Iris pigment epithelial cell (primary cell): ENCODE data around the gene LOXHD1.

Experiments used
- DNase-seq: peaks from one replicate; pipeline ENCODE4 v3.0.0-alpha.2; 2011; ENCODE audit warnings: low read depth

Gene LOXHD1, protein sequence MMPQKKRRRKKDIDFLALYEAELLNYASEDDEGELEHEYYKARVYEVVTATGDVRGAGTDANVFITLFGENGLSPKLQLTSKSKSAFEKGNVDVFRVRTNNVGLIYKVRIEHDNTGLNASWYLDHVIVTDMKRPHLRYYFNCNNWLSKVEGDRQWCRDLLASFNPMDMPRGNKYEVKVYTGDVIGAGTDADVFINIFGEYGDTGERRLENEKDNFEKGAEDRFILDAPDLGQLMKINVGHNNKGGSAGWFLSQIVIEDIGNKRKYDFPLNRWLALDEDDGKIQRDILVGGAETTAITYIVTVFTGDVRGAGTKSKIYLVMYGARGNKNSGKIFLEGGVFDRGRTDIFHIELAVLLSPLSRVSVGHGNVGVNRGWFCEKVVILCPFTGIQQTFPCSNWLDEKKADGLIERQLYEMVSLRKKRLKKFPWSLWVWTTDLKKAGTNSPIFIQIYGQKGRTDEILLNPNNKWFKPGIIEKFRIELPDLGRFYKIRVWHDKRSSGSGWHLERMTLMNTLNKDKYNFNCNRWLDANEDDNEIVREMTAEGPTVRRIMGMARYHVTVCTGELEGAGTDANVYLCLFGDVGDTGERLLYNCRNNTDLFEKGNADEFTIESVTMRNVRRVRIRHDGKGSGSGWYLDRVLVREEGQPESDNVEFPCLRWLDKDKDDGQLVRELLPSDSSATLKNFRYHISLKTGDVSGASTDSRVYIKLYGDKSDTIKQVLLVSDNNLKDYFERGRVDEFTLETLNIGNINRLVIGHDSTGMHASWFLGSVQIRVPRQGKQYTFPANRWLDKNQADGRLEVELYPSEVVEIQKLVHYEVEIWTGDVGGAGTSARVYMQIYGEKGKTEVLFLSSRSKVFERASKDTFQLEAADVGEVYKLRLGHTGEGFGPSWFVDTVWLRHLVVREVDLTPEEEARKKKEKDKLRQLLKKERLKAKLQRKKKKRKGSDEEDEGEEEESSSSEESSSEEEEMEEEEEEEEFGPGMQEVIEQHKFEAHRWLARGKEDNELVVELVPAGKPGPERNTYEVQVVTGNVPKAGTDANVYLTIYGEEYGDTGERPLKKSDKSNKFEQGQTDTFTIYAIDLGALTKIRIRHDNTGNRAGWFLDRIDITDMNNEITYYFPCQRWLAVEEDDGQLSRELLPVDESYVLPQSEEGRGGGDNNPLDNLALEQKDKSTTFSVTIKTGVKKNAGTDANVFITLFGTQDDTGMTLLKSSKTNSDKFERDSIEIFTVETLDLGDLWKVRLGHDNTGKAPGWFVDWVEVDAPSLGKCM (N-terminal part only)

GRCh38 chr18:46657115-46657955 is at the start of gene LOXHD1:
Gene LOXHD1, minus strand, starts transcription at chr18:46657220. Its CDS starts 187 bp downstream, at chr18:46657033.
- no peak for DNase-seq

GRCh38 chr18:46705521-46705920 is 48.5 kb upstream of the LOXHD1 start:
- no peak for DNase-seq

DNA sequence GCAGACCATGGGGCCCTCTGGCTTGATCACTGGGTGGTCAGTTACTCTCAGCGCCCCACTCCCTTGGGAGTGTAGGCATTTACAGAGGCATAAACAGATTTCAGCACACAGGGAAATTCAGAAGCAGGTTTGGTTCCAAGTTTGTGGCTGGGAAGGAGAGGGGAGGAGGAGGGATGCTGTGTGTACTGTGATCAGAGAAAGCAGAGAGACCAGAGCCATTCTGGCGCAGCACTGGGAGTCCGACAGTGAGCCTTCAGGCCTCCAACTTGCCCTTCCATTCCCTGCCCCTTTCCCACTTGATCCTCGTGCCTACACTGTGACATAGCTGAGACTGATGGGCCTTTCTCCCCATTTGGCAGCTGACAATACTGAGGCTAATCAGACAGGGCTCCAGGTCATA is 47.8 kb upstream of the LOXHD1 start:
- no peak for DNase-seq

- DNase-seq: no peak
Measured at GRCh38 chr18:46704189-46704588, 47.2 kb upstream of the LOXHD1 start.

- DNase-seq: no peak
Measured at GRCh38 chr18:46702471-46702870, 45.5 kb upstream of the LOXHD1 start.

- no peak for DNase-seq
Measured at GRCh38 chr18:46700066-46700824, 43.2 kb upstream of the LOXHD1 start.

- no peak for DNase-seq
Measured at GRCh38 chr18:46696702-46697101, 39.7 kb upstream of the LOXHD1 start.

DNA sequence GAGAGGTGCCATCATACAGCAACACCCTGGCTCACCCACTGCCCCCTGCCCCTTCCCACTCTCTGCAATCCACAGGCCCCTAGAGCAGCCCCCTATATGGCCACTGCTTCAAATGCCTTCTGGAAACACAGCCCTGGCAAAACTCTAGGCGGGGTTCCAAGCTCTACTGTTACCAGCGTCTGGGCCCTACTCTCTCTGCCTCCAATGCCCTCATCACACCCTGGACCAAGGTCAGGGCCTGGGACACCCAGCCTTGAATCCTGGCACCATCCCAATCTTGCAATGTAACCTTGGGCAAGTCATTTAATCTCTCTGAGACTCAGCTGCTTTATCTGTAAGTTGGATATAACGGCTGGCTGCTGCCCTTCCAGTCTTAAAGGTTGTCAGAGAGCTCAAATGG is 39.2 kb upstream of the LOXHD1 start:
- DNase-seq: no peak

DNA sequence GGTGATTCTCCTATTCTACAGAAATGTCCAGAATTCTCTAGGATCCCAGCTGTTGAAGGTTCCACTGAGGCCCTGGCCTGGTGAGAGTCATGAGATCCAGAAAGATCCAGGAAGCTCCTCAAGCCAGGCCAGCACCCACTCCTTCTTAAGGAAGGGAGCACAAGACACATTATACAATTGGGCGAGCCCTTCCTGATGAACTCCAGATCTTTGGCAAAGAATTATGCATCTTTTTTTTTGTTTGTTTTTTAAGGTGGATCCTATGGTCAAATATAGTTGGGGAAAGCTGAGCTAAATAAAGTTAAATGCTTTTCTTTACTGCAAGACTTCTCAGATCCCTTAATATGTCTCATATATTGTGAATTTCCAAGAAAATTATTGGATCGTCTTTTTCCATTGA is 37.0 kb upstream of the LOXHD1 start:
- no peak for DNase-seq

DNA sequence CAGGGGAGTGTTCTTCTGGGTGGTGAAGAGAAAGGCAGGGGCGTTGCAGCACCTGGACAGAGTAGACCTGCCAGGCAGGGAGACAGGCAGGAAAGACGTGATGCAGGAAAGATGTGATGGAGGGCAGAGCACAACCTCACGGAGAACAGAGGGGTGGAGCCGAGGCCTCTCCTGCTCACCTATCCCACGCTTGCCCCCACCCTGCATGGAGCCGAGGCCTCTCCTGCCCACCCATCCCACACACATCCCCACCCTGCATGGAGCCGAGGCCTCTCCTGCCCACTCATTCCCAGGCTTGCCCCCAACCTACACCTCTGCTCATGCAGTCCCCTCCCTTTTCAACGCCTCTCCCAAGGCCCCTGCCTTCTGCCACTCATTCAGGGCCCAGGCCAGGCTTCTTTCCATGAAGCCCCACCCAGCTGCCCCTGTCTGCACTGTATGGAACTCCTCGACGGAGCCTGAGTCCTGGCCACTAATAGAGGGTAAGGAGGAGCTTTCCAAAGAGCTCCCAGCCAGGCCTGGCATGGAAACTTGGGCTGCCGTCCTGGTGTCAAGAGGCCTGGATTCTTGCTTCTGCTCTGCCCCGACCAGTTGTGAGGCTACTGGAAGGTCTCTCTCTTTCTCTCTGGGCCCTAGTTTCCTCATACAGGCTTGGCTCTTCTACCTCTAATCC is 32.0 kb upstream of the LOXHD1 start:
- DNase-seq: no peak

DNA sequence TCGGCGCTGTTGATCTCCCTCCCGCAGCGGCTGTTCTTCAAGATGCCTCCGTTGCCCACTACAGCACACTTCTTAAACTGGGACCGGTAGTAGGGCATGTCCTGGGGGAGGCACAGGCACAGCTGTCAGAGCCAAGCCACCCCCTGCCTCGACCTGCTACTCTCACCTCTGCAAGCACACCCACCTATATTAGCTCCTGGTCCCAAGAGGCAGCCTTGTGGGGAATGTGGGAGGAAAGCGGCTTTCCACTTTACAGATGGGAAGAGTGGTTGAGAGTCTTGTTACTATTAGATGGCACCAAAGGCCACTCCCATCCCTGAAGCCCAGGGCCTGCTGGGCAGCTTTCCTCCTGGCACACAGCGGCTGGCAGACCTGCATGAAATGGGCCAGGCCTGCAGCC is 29.2 kb upstream of the LOXHD1 start:
- DNase-seq: no peak

DNA sequence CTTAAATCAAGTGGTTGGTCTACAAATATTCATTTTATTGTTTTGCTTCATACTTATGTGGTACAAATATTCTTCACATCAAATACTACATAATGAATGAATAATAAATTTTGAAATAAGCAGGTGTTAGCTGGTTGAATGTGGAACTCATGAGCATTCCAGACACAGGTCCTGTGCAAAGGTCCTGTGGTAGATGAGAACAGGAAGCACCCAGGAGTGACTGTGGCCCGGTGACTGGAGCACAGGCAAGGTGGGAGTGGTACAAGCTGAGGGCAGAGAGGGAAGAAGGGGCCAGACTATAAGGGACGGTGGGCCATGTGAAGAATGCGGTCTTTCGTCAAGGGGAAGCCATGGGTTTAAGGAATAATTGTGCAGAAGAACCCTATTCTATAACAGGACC is 26.2 kb upstream of the LOXHD1 start:
- DNase-seq: no peak

- DNase-seq: no peak
Measured at GRCh38 chr18:46680784-46681695, 24.0 kb upstream of the LOXHD1 start.

GRCh38 chr18:46679846-46680598 is 23.0 kb upstream of the LOXHD1 start:
- DNase-seq: no peak

DNA sequence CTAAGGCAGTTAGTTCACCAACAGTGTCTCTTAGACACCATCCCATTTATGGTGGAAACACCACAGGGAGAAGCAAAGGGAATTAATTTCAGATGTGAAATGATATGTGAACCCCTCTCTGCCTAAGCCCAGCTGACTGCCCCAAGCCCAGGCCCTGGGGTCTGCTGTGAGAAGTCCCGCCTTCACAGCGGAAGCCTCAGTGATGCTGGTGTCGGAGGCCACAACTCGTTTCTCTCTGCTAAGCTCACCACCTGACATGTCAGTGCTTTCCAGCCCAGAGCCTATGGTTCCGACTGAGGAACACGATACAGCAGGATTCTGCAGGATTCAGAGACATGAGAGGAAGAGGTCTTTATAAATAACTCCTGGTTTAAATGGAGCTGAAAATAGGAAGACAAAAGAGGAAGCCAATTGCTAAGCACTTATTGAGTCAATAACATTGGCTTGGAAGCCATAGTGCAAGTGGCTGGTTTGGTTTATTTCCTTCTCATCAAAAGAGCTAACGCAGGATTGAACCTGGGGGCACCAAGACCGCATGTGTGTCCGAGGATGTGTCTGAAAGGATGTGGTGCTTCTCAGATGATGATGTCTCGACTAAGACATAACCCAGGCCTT is 21.9 kb upstream of the LOXHD1 start:
- no peak for DNase-seq

DNA sequence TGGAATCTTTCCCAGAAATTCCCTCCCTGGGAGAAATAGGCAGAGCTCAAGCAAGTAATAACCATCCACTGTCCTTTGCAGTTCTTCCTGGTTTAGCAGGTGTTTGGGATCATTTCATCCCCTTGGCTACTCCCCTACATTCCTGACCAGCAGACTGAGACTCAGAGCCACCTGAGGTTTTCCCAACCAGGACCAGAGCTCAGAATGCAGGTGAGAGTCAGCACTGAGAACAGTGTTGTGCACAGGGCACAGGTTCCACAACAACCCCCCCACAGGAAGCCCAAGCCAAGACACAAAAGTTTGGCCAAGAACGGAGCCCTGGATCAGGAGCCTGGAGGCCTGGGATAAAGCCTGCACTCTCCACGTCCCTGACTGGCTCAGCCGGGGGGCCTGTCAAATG is 21.0 kb upstream of the LOXHD1 start:
- no peak for DNase-seq

GRCh38 chr18:46677611-46678010 is 20.6 kb upstream of the LOXHD1 start:
- peak; percentile 3 for DNase-seq
